ENCODE data around the gene AEN.

Gene AEN

GRCh38 chr15:88586401-88587162 lies 34.6 kb upstream of the AEN start:
- H3K27ac ChIP-seq, result no peak overlapping the region
- TF ChIP-seq ZFX (IDR thresholded peaks at IDR 0.05) (no peak), CTCF (conservative IDR thresholded peaks at IDR 0.05) (no peak)

- no peak overlapping the region for H3K27ac ChIP-seq
- TF ChIP-seq CTCF (conservative IDR thresholded peaks at IDR 0.05) (no peak), ZFX (IDR thresholded peaks at IDR 0.05) (no peak)
Observed at GRCh38 chr15:88590759-88591158, 30.4 kb upstream of the AEN start.

- no peak overlapping the region for H3K27ac ChIP-seq
- TF ChIP-seq CTCF (conservative IDR thresholded peaks at IDR 0.05) (no peak), ZFX (IDR thresholded peaks at IDR 0.05) (no peak)
Observed at GRCh38 chr15:88591384-88591783, 29.8 kb upstream of the AEN start.

- TF ChIP-seq CTCF (conservative IDR thresholded peaks at IDR 0.05), result no peak
- no peak for TF ChIP-seq ZFX (IDR thresholded peaks at IDR 0.05)
- H3K27ac ChIP-seq, result no peak overlapping the region
Observed at GRCh38 chr15:88603885-88604284, 17.3 kb upstream of the AEN start.

- no peak for TF ChIP-seq CTCF (conservative IDR thresholded peaks at IDR 0.05)
- TF ChIP-seq ZFX (IDR thresholded peaks at IDR 0.05), result no peak
Observed at GRCh38 chr15:88604381-88605188, 16.6 kb upstream of the AEN start.

GRCh38 chr15:88605189-88606069 lies 15.7 kb upstream of the AEN start:
- no peak for TF ChIP-seq ZFX (IDR thresholded peaks at IDR 0.05)
- no peak for TF ChIP-seq CTCF (conservative IDR thresholded peaks at IDR 0.05)
- H3K27ac ChIP-seq, result no peak overlapping the region

More at GRCh38 chr15:88604381-88605188, 16.6 kb upstream of the AEN start:
- no peak overlapping the region for H3K27ac ChIP-seq

Measured in C4-2B (cell line).